ENCODE measurements around the gene FOXN3.

FOXN3 gene

GRCh38 chr14:89140326-89140725 lies 276.7 kb downstream of the FOXN3 start:
- Histone ChIP-seq H2AFZ (ENCODE audit: low read length) (no peak overlapping the region), H3K9me3 (ENCODE audit: insufficient read depth, low read depth, low read length) (no peaks in the 10 kb centered on the region), H3K36me3 (ENCODE audit: insufficient read depth, low read length) (no peaks in the 10 kb centered on the region), H4K20me1 (ENCODE audit: insufficient read depth, low read length, poor library complexity, severe bottlenecking) (no peaks in the 10 kb centered on the region), H3F3A (ENCODE audit: low read depth) (no peaks in the 10 kb centered on the region), H3K79me2 (ENCODE audit: insufficient read depth, low read length) (no peaks in the 10 kb centered on the region), H3K27me3 (ENCODE audit: insufficient read depth, low read length, poor library complexity, severe bottlenecking) (no peaks in the 10 kb centered on the region), H3K9me2 (replicated peaks; ENCODE audit: low read depth, low read length) (no peaks in the 10 kb centered on the region), H3K4me3 (ENCODE audit: low read length, poor library complexity, severe bottlenecking) (no peak overlapping the region), H3K9ac (ENCODE audit: low read depth, low read length, poor library complexity, severe bottlenecking) (no peak overlapping the region), H3K4me1 (ENCODE audit: insufficient read depth, low read length, poor library complexity, severe bottlenecking) (no peaks in the 10 kb centered on the region), H3K4me2 (ENCODE audit: low read depth, low read length, poor library complexity, severe bottlenecking) (no peak overlapping the region)
- TF ChIP-seq CTCF (conservative IDR thresholded peaks at IDR 0.05; ENCODE audit: low read length) (no peak), EZH2phosphoT487 (IDR thresholded peaks at IDR 0.05; ENCODE audit: borderline replicate concordance) (no peak)

- Histone ChIP-seq H3K9me3 (ENCODE audit: insufficient read depth, low read depth, low read length) (no peaks in the 10 kb centered on the region), H4K20me1 (ENCODE audit: insufficient read depth, low read length, poor library complexity, severe bottlenecking) (no peaks in the 10 kb centered on the region), H3K9ac (ENCODE audit: low read depth, low read length, poor library complexity, severe bottlenecking) (no peak overlapping the region), H3K79me2 (ENCODE audit: insufficient read depth, low read length) (no peaks in the 10 kb centered on the region), H3F3A (ENCODE audit: low read depth) (no peaks in the 10 kb centered on the region), H2AFZ (ENCODE audit: low read length) (no peak overlapping the region), H3K4me3 (ENCODE audit: low read length, poor library complexity, severe bottlenecking) (no peak overlapping the region), H3K4me1 (ENCODE audit: insufficient read depth, low read length, poor library complexity, severe bottlenecking) (no peaks in the 10 kb centered on the region), H3K36me3 (ENCODE audit: insufficient read depth, low read length) (no peaks in the 10 kb centered on the region), H3K9me2 (replicated peaks; ENCODE audit: low read depth, low read length) (no peaks in the 10 kb centered on the region), H3K4me2 (ENCODE audit: low read depth, low read length, poor library complexity, severe bottlenecking) (no peak overlapping the region), H3K27me3 (ENCODE audit: insufficient read depth, low read length, poor library complexity, severe bottlenecking) (no peaks in the 10 kb centered on the region)
- TF ChIP-seq EZH2phosphoT487 (IDR thresholded peaks at IDR 0.05; ENCODE audit: borderline replicate concordance) = no peak
- TF ChIP-seq CTCF (conservative IDR thresholded peaks at IDR 0.05; ENCODE audit: low read length) = no peak
Measured at GRCh38 chr14:89139404-89140247, 277.4 kb downstream of the FOXN3 start.

DNA sequence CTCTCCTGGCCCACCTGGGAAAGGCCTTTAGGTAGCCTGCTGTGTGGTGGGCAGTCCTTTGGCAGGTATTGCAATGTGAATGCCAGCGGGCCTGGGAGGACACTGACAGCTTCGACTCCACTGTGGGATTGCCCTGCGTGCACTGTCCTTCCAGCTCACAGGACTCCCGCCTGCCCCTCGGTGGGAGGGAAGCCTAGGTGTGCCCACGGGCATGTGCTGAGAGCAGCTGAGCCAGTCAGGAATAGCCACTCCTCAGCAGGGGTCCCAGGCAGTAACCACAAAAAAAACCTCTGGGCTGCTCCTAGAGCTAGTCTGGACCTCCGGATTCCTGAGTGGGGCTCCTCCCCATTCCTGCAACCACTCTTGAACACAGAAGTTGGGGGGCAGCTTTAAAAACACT lies 278.2 kb downstream of the FOXN3 start:
- Histone ChIP-seq H3F3A (ENCODE audit: low read depth) (no peaks in the 10 kb centered on the region), H3K4me3 (ENCODE audit: low read length, poor library complexity, severe bottlenecking) (no peak overlapping the region), H4K20me1 (ENCODE audit: insufficient read depth, low read length, poor library complexity, severe bottlenecking) (no peaks in the 10 kb centered on the region), H3K4me2 (ENCODE audit: low read depth, low read length, poor library complexity, severe bottlenecking) (no peak overlapping the region), H3K9me3 (ENCODE audit: insufficient read depth, low read depth, low read length) (no peaks in the 10 kb centered on the region), H3K9me2 (replicated peaks; ENCODE audit: low read depth, low read length) (no peaks in the 10 kb centered on the region), H3K79me2 (ENCODE audit: insufficient read depth, low read length) (no peaks in the 10 kb centered on the region), H2AFZ (ENCODE audit: low read length) (no peak overlapping the region), H3K4me1 (ENCODE audit: insufficient read depth, low read length, poor library complexity, severe bottlenecking) (no peaks in the 10 kb centered on the region), H3K9ac (ENCODE audit: low read depth, low read length, poor library complexity, severe bottlenecking) (no peak overlapping the region), H3K27me3 (ENCODE audit: insufficient read depth, low read length, poor library complexity, severe bottlenecking) (no peaks in the 10 kb centered on the region), H3K36me3 (ENCODE audit: insufficient read depth, low read length) (no peaks in the 10 kb centered on the region)
- TF ChIP-seq CTCF (conservative IDR thresholded peaks at IDR 0.05; ENCODE audit: low read length) = no peak
- no peak for TF ChIP-seq EZH2phosphoT487 (IDR thresholded peaks at IDR 0.05; ENCODE audit: borderline replicate concordance)
